Smooth muscle cell (in vitro differentiated cells): ENCODE measurements around the gene ATG4B. TPM values are rescaled to one million over a fixed set of nuclear protein-coding genes. Genes with fewer than 3 reads are reported as not detected.

Experiments
- DNase-seq: peaks from one replicate; lab custom pipeline; 2025; ENCODE audit not compliant: unreplicated experiment; lab: John Stamatoyannopoulos, UW
- H2AFZ ChIP-seq: fragments of 200-600 bp; sonication (generic); 2 replicates; pipeline ENCODE4 v1.6.0; 2016; ENCODE audit warnings: antibody characterized with exemption, low read depth, mild to moderate bottlenecking
- H3F3A ChIP-seq: fragments of 200-600 bp; sonication (generic); 2 replicates; pipeline ENCODE4 v1.6.0; 2017; ENCODE audit warnings: antibody characterized with exemption, low read depth
- H3K27ac ChIP-seq: fragments of 200-600 bp; sonication (generic); 2 replicates; pipeline ENCODE4 v1.5.1; 2016; ENCODE audit warnings: low read depth, mild to moderate bottlenecking
- H3K27me3 ChIP-seq: fragments of 200-600 bp; sonication (generic); 2 replicates; pipeline ENCODE4 v1.6.1; 2016; ENCODE audit warnings: low read depth, mild to moderate bottlenecking
- H3K36me3 ChIP-seq: fragments of 200-600 bp; sonication (generic); 2 replicates; pipeline ENCODE4 v1.5.1; 2016; ENCODE audit warnings: low read depth
- H3K4me1 ChIP-seq: fragments of 200-600 bp; sonication (generic); 2 replicates; pipeline ENCODE4 v1.5.1; 2016; ENCODE audit warnings: low read depth
- H3K4me2 ChIP-seq: fragments of 200-600 bp; sonication (generic); 2 replicates; pipeline ENCODE4 v1.6.0; 2016; ENCODE audit warnings: mild to moderate bottlenecking
- H3K4me3 ChIP-seq: fragments of 200-600 bp; sonication (generic); 2 replicates; pipeline ENCODE4 v1.5.1; 2016; ENCODE audit warnings: mild to moderate bottlenecking
- H3K79me2 ChIP-seq: fragments of 200-600 bp; sonication (generic); 2 replicates; pipeline ENCODE4 v1.6.0; 2016; ENCODE audit warnings: low read depth, mild to moderate bottlenecking
- H3K9ac ChIP-seq: fragments of 200-600 bp; sonication (generic); 2 replicates; pipeline ENCODE4 v1.6.0; 2016; ENCODE audit warnings: low read depth
- H3K9me3 ChIP-seq: fragments of 200-600 bp; sonication (generic); replicated peaks from 2 replicates; pipeline ENCODE4 v1.5.1; 2016; ENCODE audit warnings: low read depth
- H4K20me1 ChIP-seq: fragments of 200-600 bp; sonication (generic); 2 replicates; pipeline ENCODE4 v1.6.0; 2016; ENCODE audit warnings: low read depth
- WGBS: methylation state at CpG from one replicate; pipeline ENCODE4 v1.1.7; 2016; ENCODE audit warnings: low lambda C conversion rate; 5-methylcytosine and 5-hydroxymethylcytosine counted together
- polyA plus RNA-seq: library from polyadenylated mRNA; unstranded; fragments of >200 nt; fragmentation: Nextera tagmentation; extraction: Ambion mirVana; gene quantifications from 2 replicates; pipeline ENCODE4 v1.2.1, GENCODE V29; 2016
- total RNA-seq: library from RNA; depleted of rRNA; stranded (reverse); fragments of >200 nt; gene quantifications from 2 replicates; pipeline ENCODE4 v1.2.3, GENCODE V29; 2014
- TF ChIP-seq, protein P1 (sequence below): fragments of 200-600 bp; sonication (generic); IDR thresholded peaks from 2 replicates; pipeline ENCODE4 v1.5.1; 2017; ENCODE audit warnings: borderline replicate concordance, mild to moderate bottlenecking, antibody characterized with exemption; ENCODE audit not compliant: insufficient read depth, poor library complexity, severe bottlenecking

Gene ATG4B
- total and polyA plus RNA-seq, 2 experiments from 2014 or later: 70.3 to 91.3 TPM

DNA sequence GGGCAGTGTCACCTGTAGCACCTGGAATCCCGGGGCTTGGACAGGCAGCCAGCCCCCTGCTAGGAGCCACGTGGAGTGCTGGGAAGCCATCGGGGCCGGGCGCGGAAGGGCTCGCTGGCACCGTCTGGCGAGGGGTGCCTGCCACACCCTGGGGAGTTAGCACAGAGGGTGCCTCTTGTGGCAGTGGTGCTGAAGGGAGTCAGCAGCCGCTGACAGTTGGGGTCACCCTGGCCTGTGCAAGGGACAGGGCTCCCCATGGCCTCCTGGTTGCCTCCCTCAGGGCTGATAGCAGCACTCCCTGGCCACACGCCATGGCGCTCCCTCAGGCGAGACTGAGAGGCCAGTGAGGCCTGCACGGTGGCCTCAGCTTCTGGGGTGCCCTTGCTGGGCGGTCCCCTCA lies 83.1 kb downstream of the ATG4B start:
- no peak for DNase-seq
- Histone ChIP-seq H3K9ac (no peak overlapping the region), H3K9me3 (no peaks in the 10 kb centered on the region), H3K4me2 (no peak overlapping the region), H3K4me3 (no peak overlapping the region), H3K27ac (no peak overlapping the region), H4K20me1 (no peaks in the 10 kb centered on the region), H3K27me3 (no peaks in the 10 kb centered on the region), H2AFZ (no peak overlapping the region), H3K36me3 (peaks cover 4% of the 10 kb centered on the region), H3K79me2 (no peaks in the 10 kb centered on the region), H3K4me1 (no peaks in the 10 kb centered on the region), H3F3A (no peaks in the 10 kb centered on the region)
- WGBS: 99% methylated on average over 11 of the region's 15 CpGs
- TF ChIP-seq, protein P1, sequence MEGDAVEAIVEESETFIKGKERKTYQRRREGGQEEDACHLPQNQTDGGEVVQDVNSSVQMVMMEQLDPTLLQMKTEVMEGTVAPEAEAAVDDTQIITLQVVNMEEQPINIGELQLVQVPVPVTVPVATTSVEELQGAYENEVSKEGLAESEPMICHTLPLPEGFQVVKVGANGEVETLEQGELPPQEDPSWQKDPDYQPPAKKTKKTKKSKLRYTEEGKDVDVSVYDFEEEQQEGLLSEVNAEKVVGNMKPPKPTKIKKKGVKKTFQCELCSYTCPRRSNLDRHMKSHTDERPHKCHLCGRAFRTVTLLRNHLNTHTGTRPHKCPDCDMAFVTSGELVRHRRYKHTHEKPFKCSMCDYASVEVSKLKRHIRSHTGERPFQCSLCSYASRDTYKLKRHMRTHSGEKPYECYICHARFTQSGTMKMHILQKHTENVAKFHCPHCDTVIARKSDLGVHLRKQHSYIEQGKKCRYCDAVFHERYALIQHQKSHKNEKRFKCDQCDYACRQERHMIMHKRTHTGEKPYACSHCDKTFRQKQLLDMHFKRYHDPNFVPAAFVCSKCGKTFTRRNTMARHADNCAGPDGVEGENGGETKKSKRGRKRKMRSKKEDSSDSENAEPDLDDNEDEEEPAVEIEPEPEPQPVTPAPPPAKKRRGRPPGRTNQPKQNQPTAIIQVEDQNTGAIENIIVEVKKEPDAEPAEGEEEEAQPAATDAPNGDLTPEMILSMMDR: no peak

DNA sequence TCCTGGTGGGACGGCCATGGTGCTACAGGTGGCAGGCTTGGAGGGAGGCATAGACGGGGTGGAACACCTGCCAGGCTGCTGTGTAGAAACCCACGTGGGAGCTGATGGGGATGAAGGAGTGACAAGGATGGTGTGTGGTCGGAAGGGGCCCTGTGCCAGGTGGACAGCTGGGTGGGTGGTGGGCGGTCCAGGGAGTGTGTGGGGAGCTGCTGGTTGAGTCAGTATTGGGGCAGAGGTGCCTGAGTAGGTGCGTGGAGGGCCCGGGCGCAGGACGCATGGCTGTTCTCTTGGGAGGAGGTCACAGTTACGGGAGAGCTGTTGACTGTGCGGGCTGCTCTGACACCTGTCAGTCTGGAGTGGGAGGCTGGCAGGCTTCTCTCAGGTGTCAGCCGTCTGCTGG lies 84.4 kb downstream of the ATG4B start:
- over 99% methylated on average over 12 of the region's 12 CpGs for WGBS
- H3K27ac ChIP-seq: no peak overlapping the region
- H3K79me2 ChIP-seq: no peaks in the 10 kb centered on the region
- DNase-seq: no peak
- H3K27me3 ChIP-seq: no peaks in the 10 kb centered on the region
- no peak overlapping the region for H3K4me3 ChIP-seq
- H4K20me1 ChIP-seq: no peaks in the 10 kb centered on the region
- TF ChIP-seq, protein P1: no peak
- no peaks in the 10 kb centered on the region for H3K4me1 ChIP-seq
- H2AFZ ChIP-seq: no peak overlapping the region
- no peaks in the 10 kb centered on the region for H3F3A ChIP-seq
- H3K9me3 ChIP-seq: no peaks in the 10 kb centered on the region
- H3K9ac ChIP-seq: no peak overlapping the region
- H3K36me3 ChIP-seq: peaks cover 4% of the 10 kb centered on the region
- H3K4me2 ChIP-seq: no peak overlapping the region

DNA sequence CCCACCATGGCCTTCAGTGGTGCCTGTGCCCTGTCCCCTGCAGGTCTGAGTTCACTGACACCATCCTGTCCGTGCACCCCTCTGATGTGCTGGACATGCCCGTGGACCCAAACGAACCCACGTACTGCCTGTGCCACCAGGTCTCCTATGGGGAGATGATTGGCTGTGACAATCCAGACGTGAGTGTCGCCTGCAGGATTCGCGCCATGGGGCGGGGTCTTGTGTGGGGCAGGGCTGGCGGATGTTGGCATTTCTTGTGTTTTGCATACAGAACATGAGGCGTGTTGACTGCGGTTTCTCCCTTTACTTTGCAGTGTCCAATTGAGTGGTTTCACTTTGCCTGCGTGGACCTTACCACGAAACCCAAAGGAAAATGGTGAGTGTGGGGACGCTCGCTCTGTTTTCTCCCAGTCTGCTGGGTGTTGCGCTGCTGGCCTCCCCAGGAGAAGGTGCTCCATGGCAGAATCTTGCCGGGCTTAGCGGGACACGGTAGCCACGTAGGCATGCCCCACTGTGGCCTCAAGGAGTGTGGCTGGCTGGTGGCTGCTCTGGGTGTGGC lies 85.5 kb downstream of the ATG4B start:
- Histone ChIP-seq H3K27ac (no peak overlapping the region), H2AFZ (no peak overlapping the region), H3K27me3 (no peaks in the 10 kb centered on the region), H3K4me3 (no peak overlapping the region), H3K9me3 (no peaks in the 10 kb centered on the region), H3F3A (no peaks in the 10 kb centered on the region), H3K4me2 (no peak overlapping the region), H3K36me3 (no peaks in the 10 kb centered on the region), H3K4me1 (no peaks in the 10 kb centered on the region), H4K20me1 (no peaks in the 10 kb centered on the region), H3K79me2 (no peaks in the 10 kb centered on the region), H3K9ac (no peak overlapping the region)
- 98% methylated on average over 21 of the region's 21 CpGs for WGBS
- TF ChIP-seq, protein P1: no peak
- DNase-seq: no peak

Other genes starting within 250 kb of the ATG4B start
- gene STK25, start 129.1 kb upstream of the ATG4B start, total RNA-seq: 202 and 212 TPM in 2 replicates
- 200 and 201 TPM in 2 replicates for gene STK25, start 129.1 kb upstream of the ATG4B start, polyA plus RNA-seq
- 33.5 and 34.9 TPM in 2 replicates for gene BOK, start 78.9 kb upstream of the ATG4B start, total RNA-seq
- gene BOK, start 78.9 kb upstream of the ATG4B start, polyA plus RNA-seq: 40.8 and 50.7 TPM in 2 replicates
- 20.8 and 23.1 TPM in 2 replicates for gene THAP4, start 535 bp upstream of the ATG4B start, total RNA-seq
- 38.8 and 47.2 TPM in 2 replicates for gene THAP4, start 535 bp upstream of the ATG4B start, polyA plus RNA-seq
- gene DTYMK, start 49.1 kb downstream of the ATG4B start, total RNA-seq: 22.2 TPM in 2 replicates
- 58.9 and 65.8 TPM in 2 replicates for gene DTYMK, start 49.1 kb downstream of the ATG4B start, polyA plus RNA-seq
- gene ING5, start 64.3 kb downstream of the ATG4B start, total RNA-seq: 6.7 and 35.0 TPM in 2 replicates
- 10.6 and 15.2 TPM in 2 replicates for gene ING5, start 64.3 kb downstream of the ATG4B start, polyA plus RNA-seq
- gene D2HGDH, start 96.9 kb downstream of the ATG4B start, total RNA-seq: 3.7 and 7.0 TPM in 2 replicates
- 18.7 and 20.7 TPM in 2 replicates for gene D2HGDH, start 96.9 kb downstream of the ATG4B start, polyA plus RNA-seq
- not detected in 2 replicates for gene GAL3ST2, start 139.1 kb downstream of the ATG4B start, total RNA-seq
- gene GAL3ST2, start 139.1 kb downstream of the ATG4B start, polyA plus RNA-seq: 0.34 TPM in 2 replicates
- not detected in 2 replicates for gene NEU4, start 171.5 kb downstream of the ATG4B start, total RNA-seq
- 0.10 TPM in 1 of 2 replicates, not detected in the other for gene NEU4, start 171.5 kb downstream of the ATG4B start, polyA plus RNA-seq
- not detected in 2 replicates for gene PDCD1, start 221.2 kb downstream of the ATG4B start, total RNA-seq
- gene PDCD1, start 221.2 kb downstream of the ATG4B start, polyA plus RNA-seq: 0.12 TPM in 1 of 2 replicates, not detected in the other
- not detected in 2 replicates for gene RTP5, start 232.0 kb downstream of the ATG4B start, total RNA-seq
- not detected in 2 replicates for gene RTP5, start 232.0 kb downstream of the ATG4B start, polyA plus RNA-seq